ENCODE results near the gene FREM2.

FREM2 gene

GRCh38 chr13:38785042-38785441 lies 98.2 kb downstream of the FREM2 start:
- DNase-seq (ENCODE audit: low read depth), result no peak
- H3K4me3 ChIP-seq (ENCODE audit: low read depth, low read length), result no peak overlapping the region
- TF ChIP-seq, protein P1, sequence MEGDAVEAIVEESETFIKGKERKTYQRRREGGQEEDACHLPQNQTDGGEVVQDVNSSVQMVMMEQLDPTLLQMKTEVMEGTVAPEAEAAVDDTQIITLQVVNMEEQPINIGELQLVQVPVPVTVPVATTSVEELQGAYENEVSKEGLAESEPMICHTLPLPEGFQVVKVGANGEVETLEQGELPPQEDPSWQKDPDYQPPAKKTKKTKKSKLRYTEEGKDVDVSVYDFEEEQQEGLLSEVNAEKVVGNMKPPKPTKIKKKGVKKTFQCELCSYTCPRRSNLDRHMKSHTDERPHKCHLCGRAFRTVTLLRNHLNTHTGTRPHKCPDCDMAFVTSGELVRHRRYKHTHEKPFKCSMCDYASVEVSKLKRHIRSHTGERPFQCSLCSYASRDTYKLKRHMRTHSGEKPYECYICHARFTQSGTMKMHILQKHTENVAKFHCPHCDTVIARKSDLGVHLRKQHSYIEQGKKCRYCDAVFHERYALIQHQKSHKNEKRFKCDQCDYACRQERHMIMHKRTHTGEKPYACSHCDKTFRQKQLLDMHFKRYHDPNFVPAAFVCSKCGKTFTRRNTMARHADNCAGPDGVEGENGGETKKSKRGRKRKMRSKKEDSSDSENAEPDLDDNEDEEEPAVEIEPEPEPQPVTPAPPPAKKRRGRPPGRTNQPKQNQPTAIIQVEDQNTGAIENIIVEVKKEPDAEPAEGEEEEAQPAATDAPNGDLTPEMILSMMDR (IDR thresholded peaks at IDR 0.05; ENCODE audit: low read depth, low read length, missing control alignments), result no peak

DNA sequence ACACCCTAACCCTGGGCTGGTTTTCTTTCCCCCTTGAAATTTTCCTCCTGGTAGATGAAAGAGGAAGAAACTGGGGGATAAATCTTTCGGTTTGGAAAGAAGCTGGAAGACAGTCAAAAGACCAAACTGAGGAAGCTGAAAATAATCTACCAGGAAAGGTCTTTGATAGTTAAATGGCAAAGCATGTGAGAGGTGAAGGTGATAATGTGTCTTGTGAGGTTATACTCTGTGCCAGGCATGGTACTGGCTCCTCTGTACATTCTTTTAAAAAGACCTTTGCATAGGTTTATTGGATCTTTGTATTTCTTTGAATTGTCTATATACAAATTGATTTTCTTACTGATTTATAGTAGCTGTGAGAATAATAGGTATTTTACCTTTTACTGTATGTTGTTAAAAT lies 98.6 kb downstream of the FREM2 start:
- H3K4me3 ChIP-seq (ENCODE audit: low read depth, low read length), result no peak overlapping the region
- TF ChIP-seq, protein P1 (IDR thresholded peaks at IDR 0.05; ENCODE audit: low read depth, low read length, missing control alignments), result no peak
- no peak for DNase-seq (ENCODE audit: low read depth)

- TF ChIP-seq, protein P1 (IDR thresholded peaks at IDR 0.05; ENCODE audit: low read depth, low read length, missing control alignments), result no peak
- DNase-seq (ENCODE audit: low read depth), result no peak
- H3K4me3 ChIP-seq (ENCODE audit: low read depth, low read length), result no peak overlapping the region
Observed at GRCh38 chr13:38787550-38787949, 100.7 kb downstream of the FREM2 start.

- TF ChIP-seq, protein P1 (IDR thresholded peaks at IDR 0.05; ENCODE audit: low read depth, low read length, missing control alignments), result no peak
- no peak overlapping the region for H3K4me3 ChIP-seq (ENCODE audit: low read depth, low read length)
- DNase-seq (ENCODE audit: low read depth), result no peak
Observed at GRCh38 chr13:38796890-38797289, 110.0 kb downstream of the FREM2 start.

DNA sequence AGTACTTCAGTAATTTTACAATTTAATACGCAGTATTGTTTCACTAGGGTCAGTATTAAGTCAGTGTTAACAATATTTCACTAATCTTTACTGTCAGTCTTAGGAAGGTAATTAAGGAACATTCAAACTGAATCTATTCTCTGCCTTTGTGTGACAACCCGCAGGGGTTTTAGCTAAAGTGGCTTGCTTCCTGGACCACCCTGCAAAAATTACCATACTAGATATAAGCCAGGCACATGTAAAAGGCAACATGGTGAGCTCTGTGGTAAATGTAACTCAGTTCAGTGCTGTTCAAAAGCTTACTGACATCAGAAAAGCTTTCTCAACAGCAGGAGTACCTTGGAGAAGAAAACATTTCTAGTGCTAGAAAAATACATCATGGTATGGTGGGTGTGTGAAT lies 116.7 kb downstream of the FREM2 start:
- TF ChIP-seq, protein P1 (IDR thresholded peaks at IDR 0.05; ENCODE audit: low read depth, low read length, missing control alignments), result no peak
- H3K4me3 ChIP-seq (ENCODE audit: low read depth, low read length), result no peak overlapping the region
- DNase-seq (ENCODE audit: low read depth), result no peak

- DNase-seq (ENCODE audit: low read depth), result no peak
- TF ChIP-seq, protein P1 (IDR thresholded peaks at IDR 0.05; ENCODE audit: low read depth, low read length, missing control alignments), result no peak
- H3K4me3 ChIP-seq (ENCODE audit: low read depth, low read length), result no peak overlapping the region
Observed at GRCh38 chr13:38804061-38804460, 117.2 kb downstream of the FREM2 start.

GRCh38 chr13:38804536-38804935 lies 117.7 kb downstream of the FREM2 start:
- DNase-seq (ENCODE audit: low read depth), result no peak
- TF ChIP-seq, protein P1 (IDR thresholded peaks at IDR 0.05; ENCODE audit: low read depth, low read length, missing control alignments), result no peak
- no peak overlapping the region for H3K4me3 ChIP-seq (ENCODE audit: low read depth, low read length)
